Chondrocyte (in vitro differentiated cells): ENCODE measurements around the gene CAB39. TPM values are rescaled to one million over a fixed set of nuclear protein-coding genes. Genes with fewer than 3 reads are reported as not detected.

ENCODE experiments used
- DNase-seq: peaks from one replicate; pipeline ENCODE4 v3.0.0; 2021; ENCODE audit warnings: mixed read lengths, low spot score
- H3K27ac Mint-ChIP-seq: one replicate; pipeline ENCODE4 v1.8.0; 2021; ENCODE audit warnings: mild to moderate bottlenecking, moderate library complexity, mixed read lengths; ENCODE audit not compliant: unreplicated experiment
- H3K27me3 Mint-ChIP-seq: 2 replicates; pipeline ENCODE4 v1.8.0; 2021; ENCODE audit warnings: low read depth, mixed read lengths
- H3K36me3 Mint-ChIP-seq: 2 replicates; pipeline ENCODE4 v1.8.0; 2021; ENCODE audit warnings: low read depth, mixed read lengths
- H3K4me1 Mint-ChIP-seq: 2 replicates; pipeline ENCODE4 v1.8.0; 2021; ENCODE audit warnings: low read depth, mild to moderate bottlenecking, mixed read lengths
- H3K4me3 Mint-ChIP-seq: one replicate; pipeline ENCODE4 v1.8.0; 2021; ENCODE audit warnings: mild to moderate bottlenecking, moderate library complexity, mixed read lengths; ENCODE audit not compliant: unreplicated experiment
- H3K9me3 Mint-ChIP-seq: 2 replicates; pipeline ENCODE4 v1.8.0; 2021; ENCODE audit warnings: low read depth, mixed read lengths
- CTCF ChIP-seq: fragments of 200-600 bp; sonication (generic); IDR thresholded peaks from 2 replicates; pipeline ENCODE4 v1.5.0; 2021; ENCODE audit warnings: antibody characterized with exemption, mild to moderate bottlenecking, moderate library complexity
- total RNA-seq: library from RNA; stranded (reverse); gene quantifications from 3 replicates; pipeline ENCODE4 v1.2.1, GENCODE V29; 2021

The CAB39 gene
- total RNA-seq, 1 donor from 2014 or later: 33.4 TPM

- Mint-ChIP-seq H3K4me1 (no peaks in the 10 kb centered on the region), H3K27me3 (peaks cover 26% of the 10 kb centered on the region)
Measured at GRCh38 chr2:230842473-230842872, 129.8 kb downstream of the CAB39 start.

GRCh38 chr2:230843132-230843531 lies 130.5 kb downstream of the CAB39 start:
- no peak for TF ChIP-seq CTCF
- Mint-ChIP-seq H3K4me1 (peaks cover 3% of the 10 kb centered on the region), H3K27me3 (peaks cover 26% of the 10 kb centered on the region), H3K9me3 (peaks cover 12% of the 10 kb centered on the region), H3K36me3 (no peaks in the 10 kb centered on the region), H3K27ac (no peak overlapping the region), H3K4me3 (no peak overlapping the region)
- DNase-seq: no peak

More at GRCh38 chr2:230842473-230842872, 129.8 kb downstream of the CAB39 start:
- Mint-ChIP-seq H3K27ac (no peak overlapping the region), H3K4me3 (no peak overlapping the region), H3K9me3 (peaks cover 13% of the 10 kb centered on the region), H3K36me3 (no peaks in the 10 kb centered on the region)
- no peak for DNase-seq
- no peak for TF ChIP-seq CTCF

GRCh38 chr2:230846360-230846759 lies 133.7 kb downstream of the CAB39 start:
- no peak overlapping the region for H3K4me3 Mint-ChIP-seq
- peaks cover 30% of the 10 kb centered on the region for H3K27me3 Mint-ChIP-seq
- H3K36me3 Mint-ChIP-seq: no peaks in the 10 kb centered on the region
- H3K27ac Mint-ChIP-seq: no peak overlapping the region
- no peak for DNase-seq
- H3K9me3 Mint-ChIP-seq: no peaks in the 10 kb centered on the region
- peaks cover 3% of the 10 kb centered on the region for H3K4me1 Mint-ChIP-seq
- TF ChIP-seq CTCF: no peak

- Mint-ChIP-seq H3K27ac (no peak overlapping the region), H3K36me3 (no peaks in the 10 kb centered on the region), H3K9me3 (no peaks in the 10 kb centered on the region), H3K4me1 (peaks cover 3% of the 10 kb centered on the region), H3K4me3 (peak overlapping the region; percentile 46), H3K27me3 (peaks cover 29% of the 10 kb centered on the region)
- DNase-seq: no peak
- TF ChIP-seq CTCF: peak; percentile 98
Measured at GRCh38 chr2:230847883-230848388, 135.3 kb downstream of the CAB39 start.

GRCh38 chr2:230849633-230850357 lies 137.2 kb downstream of the CAB39 start:
- Mint-ChIP-seq H3K27me3 (peaks cover 33% of the 10 kb centered on the region), H3K27ac (no peak overlapping the region), H3K4me3 (no peak overlapping the region), H3K9me3 (no peaks in the 10 kb centered on the region), H3K4me1 (peaks cover 3% of the 10 kb centered on the region), H3K36me3 (no peaks in the 10 kb centered on the region)
- peak; percentile 80 for TF ChIP-seq CTCF
- DNase-seq: no peak
